BJ (cell line): ENCODE data around the gene STIL. TPM values are rescaled to one million over a fixed set of nuclear protein-coding genes. Genes with fewer than 3 reads are reported as not detected.
"Not testable (repeated sequence)": the region's sequence is repeated elsewhere in the genome, so short reads cannot be mapped to it uniquely, and the experiment has no call there.

ENCODE experiments used
- CTCF ChIA-PET: fragments of 350-600 bp; formaldehyde crosslinking; extraction: SDS; loops from one replicate; lab custom pipeline; 2021; ENCODE audit warnings: antibody characterized with exemption, inconsistent platforms; lab: Yijun Ruan, JAX
- POLR2A ChIA-PET: fragments of 300-600 bp; sonication (Branson Sonifier 250); formaldehyde crosslinking; extraction: SDS; loops from one replicate; lab custom pipeline; 2021; ENCODE audit warnings: antibody characterized with exemption; lab: Charles Lee
- DNase-seq: peaks from one replicate; pipeline ENCODE4 v3.0.0-alpha.2; 2011; ENCODE audit warnings: low read depth
- H3K27me3 ChIP-seq: 2 replicates; pipeline ENCODE4 v1.6.0; 2011; ENCODE audit warnings: low read length; ENCODE audit not compliant: control insufficient read depth, insufficient read depth
- H3K36me3 ChIP-seq: 2 replicates; pipeline ENCODE4 v1.5.1; 2011; ENCODE audit warnings: low read length; ENCODE audit not compliant: control insufficient read depth, insufficient read depth
- H3K4me3 ChIP-seq: 2 replicates; pipeline ENCODE4 v1.5.1; 2011; ENCODE audit warnings: low read depth, mild to moderate bottlenecking, control low read depth, low read length
- CTCF ChIP-seq: IDR thresholded peaks from 2 replicates; pipeline ENCODE4 v1.5.1; 2011; ENCODE audit warnings: low read depth, mild to moderate bottlenecking, control low read depth, inconsistent platforms, low read length, moderate library complexity; ENCODE audit not compliant: insufficient read depth
- polyA plus RNA-seq: library from polyadenylated mRNA; depleted of rRNA; stranded (reverse); fragments of >200 nt; gene quantifications from 2 replicates; pipeline ENCODE4 v1.2.3, GENCODE V29; 2011

Gene STIL
- polyA plus RNA-seq, 1 experiment = 6.3 TPM

DNA sequence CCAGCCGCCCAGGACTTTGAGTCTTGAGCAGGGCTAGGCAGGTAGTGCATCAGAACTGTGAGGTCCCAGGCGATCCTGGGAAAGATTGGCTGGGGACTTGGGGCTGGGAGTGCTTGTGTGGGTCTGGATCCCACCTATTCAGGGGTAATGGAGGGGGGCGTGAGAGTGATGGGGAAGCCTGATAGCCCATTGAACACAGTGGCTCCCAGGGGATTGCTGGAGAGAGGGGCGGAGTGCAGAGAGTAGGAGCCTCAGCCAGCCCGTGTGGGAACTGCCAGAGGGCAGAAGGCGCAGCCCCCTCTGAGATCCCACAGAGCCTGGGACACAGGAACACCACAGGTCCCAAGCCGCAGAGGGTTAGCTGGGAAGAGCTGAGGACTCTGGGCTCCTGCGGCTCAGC is 104.9 kb downstream of the STIL start:
- no peak for DNase-seq
- ChIA-PET POLR2A (no interaction called here), CTCF (interaction anchor here (6.0 kb wide), 1 partner anchor 16 kb away, joined by 37 read pairs; no protein-coding TSS in a partner anchor)
- H3K4me3 ChIP-seq = no peak overlapping the region
- H3K27me3 ChIP-seq = peaks cover 11% of the 10 kb centered on the region
- H3K36me3 ChIP-seq = no peaks in the 10 kb centered on the region
- TF ChIP-seq CTCF = no peak

DNA sequence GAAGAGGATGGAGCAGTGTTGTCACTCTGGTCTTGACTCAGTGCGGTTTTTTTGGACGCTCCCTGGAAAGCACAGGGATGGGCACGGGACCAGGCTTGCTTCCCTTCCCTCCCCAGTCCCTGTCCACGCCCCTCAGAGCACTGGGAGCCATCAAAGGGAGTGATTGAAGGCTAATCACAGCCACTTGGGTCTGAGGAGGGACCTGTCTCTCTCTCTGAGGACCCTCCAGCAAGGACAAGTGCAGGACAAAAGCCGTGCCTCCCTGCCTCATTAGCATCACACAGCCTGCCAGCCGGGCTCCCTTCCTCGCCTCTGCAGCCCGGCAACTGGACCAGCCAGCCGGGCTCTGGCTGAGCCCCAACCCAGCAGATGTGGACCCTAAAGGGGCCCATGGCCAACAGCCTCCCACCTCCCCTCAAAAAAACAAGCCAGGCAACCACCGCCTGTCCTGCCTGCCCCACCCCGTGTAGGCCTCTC is 105.5 kb downstream of the STIL start:
- POLR2A ChIA-PET = no interaction called here
- Histone ChIP-seq H3K36me3 (no peaks in the 10 kb centered on the region), H3K4me3 (no peak overlapping the region), H3K27me3 (peaks cover 11% of the 10 kb centered on the region)
- no peak for TF ChIP-seq CTCF
- no peak for DNase-seq
- CTCF ChIA-PET = interaction anchor here (6.0 kb wide), 1 partner anchor 15 kb away, joined by 37 read pairs; no protein-coding TSS in a partner anchor

DNA sequence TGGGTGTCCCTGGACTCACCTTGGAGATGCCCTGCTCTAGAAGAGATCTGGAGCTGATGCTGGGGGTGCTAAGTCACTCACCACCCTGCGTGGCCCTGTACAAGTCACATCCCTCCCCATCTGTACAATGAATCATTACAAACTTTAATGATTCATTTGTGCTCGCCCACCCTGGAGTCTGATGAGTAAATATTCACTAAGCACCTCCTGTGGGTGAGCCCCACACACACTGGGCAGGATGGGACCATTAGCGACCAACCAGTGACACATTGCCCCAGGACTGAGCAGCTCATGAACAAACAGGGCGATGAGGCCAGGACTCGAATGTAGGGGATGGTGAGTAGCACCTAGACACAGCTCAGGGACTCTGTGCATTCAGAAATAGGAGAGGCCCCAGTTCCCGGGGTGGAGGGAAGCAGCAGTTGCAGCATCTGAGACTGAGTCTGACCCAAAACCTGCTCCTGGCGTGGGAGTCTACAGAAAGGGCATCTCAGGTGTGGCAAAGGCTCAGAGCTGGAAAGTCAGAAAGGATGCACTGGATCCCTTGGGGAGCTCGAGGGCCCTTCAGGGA is 106.1 kb downstream of the STIL start:
- TF ChIP-seq CTCF = no peak
- POLR2A ChIA-PET = no interaction called here
- no peaks in the 10 kb centered on the region for H3K36me3 ChIP-seq

GRCh38 chr1:47205918-47206317 is 108.0 kb downstream of the STIL start:
- ChIA-PET CTCF (interaction anchor here (0.5 to 6.0 kb wide), 4 partner anchors 12 to 602 kb away, joined by 3 to 37 read pairs (median 4); partner anchors contain the start of gene MKNK1), POLR2A (no interaction called here)
- Histone ChIP-seq H3K27me3 (peaks cover 13% of the 10 kb centered on the region), H3K4me3 (no peak overlapping the region), H3K36me3 (no peaks in the 10 kb centered on the region)
- TF ChIP-seq CTCF = no peak
- DNase-seq = no peak

More for the DNA sequence above, 106.1 kb downstream of the STIL start:
- CTCF ChIA-PET = interaction anchor here (6.0 kb wide), 1 partner anchor 14 kb away, joined by 37 read pairs; no protein-coding TSS in a partner anchor
- H3K27me3 ChIP-seq = peaks cover 11% of the 10 kb centered on the region
- DNase-seq = no peak
- no peak overlapping the region for H3K4me3 ChIP-seq

GRCh38 chr1:47203504-47203903 is 110.4 kb downstream of the STIL start:
- H3K4me3 ChIP-seq, H3K36me3 ChIP-seq, DNase-seq, POLR2A ChIA-PET: not testable (repeated sequence)
- peaks cover 12% of the 10 kb centered on the region for H3K27me3 ChIP-seq
- CTCF ChIA-PET = interaction anchor here (0.5 to 6.0 kb wide), 5 partner anchors 9 to 234 kb away, joined by 3 to 37 read pairs (median 6); partner anchors contain the start of gene FOXD2
